ENCODE results near the gene MC3R.

The MC3R gene

DNA sequence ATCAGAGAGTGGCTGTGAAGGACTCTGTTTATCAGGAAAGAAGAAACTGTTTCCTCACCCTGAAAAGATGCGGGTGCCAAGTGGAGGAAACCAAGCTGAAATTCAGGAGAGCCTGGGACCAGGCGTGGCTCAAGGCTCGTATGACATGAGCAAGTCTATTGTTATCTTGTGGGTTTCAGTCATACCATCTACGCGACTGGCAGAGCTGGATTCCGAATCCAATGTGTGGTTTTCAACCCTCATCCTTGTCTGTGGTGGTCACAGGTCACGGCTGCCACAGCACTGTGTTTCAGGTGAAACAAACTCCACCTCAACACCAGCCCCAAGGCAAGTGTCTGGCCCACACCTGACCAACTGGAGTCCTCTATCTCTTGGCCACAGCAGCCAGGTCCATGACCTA, 9.1 kb downstream of the MC3R start:
- no peak for DNase-seq

DNA sequence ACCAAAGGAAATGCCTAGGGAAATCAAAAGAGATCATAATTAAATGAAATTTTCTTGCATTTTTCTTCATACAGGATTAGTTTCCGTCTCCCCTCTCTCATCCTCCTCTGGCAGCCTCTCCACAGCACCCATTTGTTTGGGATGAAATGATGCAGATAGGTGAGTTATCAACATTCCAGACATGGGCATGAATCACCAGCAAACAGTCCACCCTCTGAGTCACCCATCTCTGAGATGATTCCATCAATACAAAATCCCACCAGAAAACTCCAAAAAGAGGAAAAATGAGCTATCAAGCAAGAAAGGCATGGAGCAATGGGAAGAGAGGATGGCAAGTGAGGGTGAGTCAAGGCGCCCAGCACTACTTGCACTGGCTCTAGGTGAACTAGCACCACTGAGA, 11.4 kb downstream of the MC3R start:
- DNase-seq, result no peak

DNA sequence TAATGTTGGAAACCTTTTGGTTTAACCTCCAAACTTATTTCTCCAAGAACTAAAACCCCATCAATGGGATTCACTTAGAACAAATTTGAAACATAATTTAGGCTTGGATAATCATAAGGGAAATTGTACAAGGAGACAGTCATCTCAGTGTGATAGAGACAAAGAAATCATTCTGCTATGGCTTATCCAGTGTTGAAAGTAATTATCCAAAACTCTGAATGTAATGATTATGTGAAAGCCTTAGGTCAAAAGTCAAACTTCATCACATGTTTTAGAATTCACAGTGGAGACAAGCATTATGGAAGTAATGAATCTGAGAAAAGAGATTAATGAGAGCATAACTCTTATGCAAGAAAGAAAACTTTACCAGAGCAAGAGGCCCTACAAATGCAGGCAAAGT, 20.0 kb downstream of the MC3R start:
- DNase-seq, result no peak

DNA sequence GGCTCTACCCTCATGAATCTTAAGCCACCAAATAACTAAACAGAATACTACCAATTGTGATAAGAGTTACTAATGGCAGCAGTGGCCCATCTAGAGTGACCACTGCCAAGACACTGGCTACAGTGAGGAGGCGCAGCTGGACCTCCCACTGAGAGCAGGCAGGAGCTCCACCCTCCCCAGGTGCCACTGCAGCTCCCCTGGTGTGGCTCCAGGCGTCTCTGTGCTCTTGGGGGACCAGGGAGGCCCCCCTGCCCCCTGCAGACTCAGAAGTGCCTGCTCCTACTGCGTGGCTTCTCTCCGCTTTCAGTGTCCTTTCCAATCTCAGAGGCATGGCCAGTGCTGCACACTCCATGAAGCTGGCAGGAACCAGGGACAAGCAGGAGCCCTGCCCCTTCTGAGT, 23.4 kb downstream of the MC3R start:
- no peak for DNase-seq

DNA sequence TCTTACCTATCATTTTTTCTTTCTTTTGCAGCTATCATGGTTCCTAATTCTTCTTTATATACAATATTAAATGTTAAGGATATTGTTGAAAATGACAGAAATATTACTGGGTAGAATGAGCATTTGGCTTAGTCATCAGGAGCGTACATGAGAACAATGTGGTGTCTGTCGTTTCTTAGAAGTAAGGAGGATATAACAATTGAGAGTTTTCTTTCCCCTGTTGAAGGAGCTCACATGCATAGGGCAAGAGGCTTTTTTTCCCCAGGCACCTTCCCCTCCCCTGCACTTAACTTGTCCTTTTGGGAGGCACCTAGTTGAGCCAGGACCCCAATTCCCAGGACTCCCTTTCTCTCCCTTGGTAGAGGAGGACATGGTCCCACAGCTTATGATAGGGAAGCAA, 25.0 kb downstream of the MC3R start:
- DNase-seq, result no peak

DNA sequence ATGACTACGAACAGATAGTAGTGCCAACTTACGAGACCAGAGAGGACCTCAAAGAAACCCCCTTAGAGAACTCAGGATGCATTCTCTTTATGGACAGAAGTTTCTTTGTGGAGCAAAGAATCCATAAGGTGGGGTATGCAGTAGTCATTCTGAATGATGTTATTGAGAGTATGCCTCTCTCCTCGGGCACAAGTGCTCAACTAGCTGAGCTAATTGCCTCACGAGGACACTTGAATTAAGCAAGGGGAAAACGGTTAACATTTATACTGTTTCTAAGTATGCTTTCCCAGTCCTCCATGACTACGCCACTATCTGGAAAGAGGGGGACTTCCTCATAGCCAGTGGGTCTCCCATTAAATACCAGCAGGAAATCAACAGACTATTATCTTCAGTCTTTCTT, 25.6 kb downstream of the MC3R start:
- DNase-seq, result no peak

DNA sequence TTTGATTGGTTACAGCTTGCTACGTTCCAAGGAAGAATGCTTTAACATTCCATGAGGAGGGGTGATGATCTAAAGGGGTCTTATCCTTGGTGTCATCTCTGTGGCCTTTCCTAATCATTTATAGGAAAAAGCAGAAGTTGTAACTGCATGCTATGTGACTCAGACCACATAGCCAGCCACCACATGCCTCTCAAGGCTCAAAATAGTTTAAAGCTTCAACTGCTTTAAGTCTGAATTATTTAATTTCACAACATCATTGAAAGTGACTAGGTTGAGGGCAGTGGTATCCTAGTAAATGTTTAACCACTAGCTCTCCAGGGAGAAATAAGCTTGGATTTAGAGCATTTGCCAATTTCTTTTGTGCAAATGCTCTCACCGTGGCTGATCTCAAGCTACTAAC, 29.7 kb downstream of the MC3R start:
- DNase-seq, result no peak

DNA sequence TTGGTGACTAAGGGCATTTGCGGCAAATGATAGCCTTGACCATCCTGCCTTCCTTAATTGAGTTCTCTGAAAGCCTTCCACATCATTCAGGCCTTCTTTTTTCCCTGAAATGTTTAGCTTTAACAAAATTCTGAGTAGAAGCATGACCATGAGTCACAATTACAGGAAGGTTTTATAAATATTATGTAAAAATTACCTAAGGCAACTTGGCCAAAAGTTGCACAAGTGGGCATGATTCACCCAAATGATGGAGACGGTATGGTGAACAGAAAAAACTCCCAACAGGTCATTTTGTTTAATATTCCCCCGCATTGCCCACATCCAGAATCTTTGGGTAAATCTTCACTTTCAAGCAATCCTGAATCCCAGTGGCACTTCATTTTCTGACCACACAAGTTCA, 37.0 kb downstream of the MC3R start:
- no peak for DNase-seq

DNA sequence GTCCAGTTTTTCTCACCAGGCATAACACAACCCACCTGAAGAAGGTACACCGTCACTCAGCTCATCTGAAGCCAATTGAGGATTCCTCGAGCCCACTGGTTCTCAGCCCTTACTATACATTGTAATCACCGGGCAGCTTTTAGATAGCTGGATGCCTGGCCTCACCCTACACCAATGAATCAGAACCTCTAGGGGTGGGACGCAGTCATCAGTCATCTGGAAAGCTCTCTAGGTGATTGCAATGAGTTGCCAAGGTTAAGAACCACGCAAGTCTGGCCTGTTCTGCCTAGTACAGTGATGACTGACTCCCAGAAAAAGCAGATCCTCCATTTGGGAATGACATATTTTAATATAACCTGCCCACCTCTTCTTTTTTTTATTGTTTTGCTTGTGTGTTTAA, 41.1 kb downstream of the MC3R start:
- no peak for DNase-seq

DNA sequence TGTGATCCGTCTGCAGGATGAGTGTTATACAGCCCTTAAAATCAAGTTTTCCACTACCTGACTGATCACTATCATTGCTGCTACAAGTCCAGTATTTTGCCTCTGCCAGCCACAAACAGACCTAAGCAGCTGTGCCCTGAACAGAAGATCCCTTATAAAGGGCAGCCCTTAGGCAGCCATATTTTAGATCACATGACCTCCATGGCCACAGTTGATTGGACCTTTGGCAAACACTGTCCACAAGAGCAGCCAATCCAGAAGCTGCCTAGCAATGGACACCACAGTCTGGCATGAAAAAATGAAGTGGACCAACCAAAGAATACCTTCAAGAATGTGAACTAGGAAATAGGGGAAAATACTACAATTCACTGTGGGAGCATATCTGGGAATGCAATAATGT, 50.8 kb downstream of the MC3R start:
- no peak for DNase-seq

Data from activated CD4-positive, alpha-beta T cell treated with anti-CD3 and anti-CD28 coated beads for 4 hours (primary cell).